Liver (tissue), 3 donors: ENCODE measurements around the gene ZNF735.
"Not testable (repeated sequence)": the region's sequence is repeated elsewhere in the genome, so short reads cannot be mapped to it uniquely, and the experiment has no call there.

Source experiments
- EGR1 ChIP-seq, 2 donors: IDR thresholded peaks; 2 replicates each; pipeline ENCODE4 v1.6.1; 2016 to 2018; ENCODE audit warnings: antibody characterized with exemption in 2 of 2, low read depth in 2 of 2
- GABPA ChIP-seq, 2 donors: IDR thresholded peaks in 1 of 2; conservative IDR thresholded peaks in 1 of 2; 2 replicates each; pipeline ENCODE4 v1.6.1; 2016; ENCODE audit warnings: antibody characterized with exemption in 2 of 2, mild to moderate bottlenecking in 1 of 2, moderate library complexity in 1 of 2
- HNF4A ChIP-seq, 2 donors: conservative IDR thresholded peaks; 2 replicates each; pipeline ENCODE4 v1.6.1; 2016; ENCODE audit warnings: antibody characterized with exemption in 2 of 2, mild to moderate bottlenecking in 2 of 2
- RXRA ChIP-seq, 2 donors: IDR thresholded peaks; 2 replicates each; pipeline ENCODE4 v1.6.1; 2017 to 2018; ENCODE audit warnings: antibody characterized with exemption in 2 of 2, mild to moderate bottlenecking in 1 of 2
- SP1 ChIP-seq: IDR thresholded peaks from 2 replicates; pipeline ENCODE4 v1.6.1; 2018; ENCODE audit warnings: antibody characterized with exemption, mild to moderate bottlenecking
- TAF1 ChIP-seq: conservative IDR thresholded peaks from 2 replicates; pipeline ENCODE4 v1.6.1; 2016; ENCODE audit warnings: antibody characterized with exemption, mild to moderate bottlenecking
- YY1 ChIP-seq: IDR thresholded peaks from 2 replicates; pipeline ENCODE4 v1.6.1; 2016; ENCODE audit warnings: antibody characterized with exemption, mild to moderate bottlenecking
- TF ChIP-seq, protein P1 (sequence below): fragments of 150-350 bp; IDR thresholded peaks from 2 replicates; pipeline ENCODE4 v1.5.1; 2017; ENCODE audit warnings: improper control_type of control experiment, low read depth, low read length; ENCODE audit not compliant: missing input control
- TF ChIP-seq, protein P2 (sequence below): IDR thresholded peaks from 2 replicates; pipeline ENCODE4 v1.6.1; 2016; ENCODE audit warnings: antibody characterized with exemption
- TF ChIP-seq, protein P3 (sequence below): IDR thresholded peaks from 2 replicates; pipeline ENCODE4 v1.6.1; 2016; ENCODE audit warnings: antibody characterized with exemption
- TF ChIP-seq, protein P4 (sequence below): IDR thresholded peaks from 2 replicates; pipeline ENCODE4 v1.6.1; 2016; ENCODE audit warnings: antibody characterized with exemption, mild to moderate bottlenecking
- TF ChIP-seq, protein P5 (sequence below): IDR thresholded peaks from 2 replicates; pipeline ENCODE4 v1.6.1; 2016; ENCODE audit warnings: antibody characterized with exemption
- donor health status: healthy.
- donor health status: healthy.

DNA sequence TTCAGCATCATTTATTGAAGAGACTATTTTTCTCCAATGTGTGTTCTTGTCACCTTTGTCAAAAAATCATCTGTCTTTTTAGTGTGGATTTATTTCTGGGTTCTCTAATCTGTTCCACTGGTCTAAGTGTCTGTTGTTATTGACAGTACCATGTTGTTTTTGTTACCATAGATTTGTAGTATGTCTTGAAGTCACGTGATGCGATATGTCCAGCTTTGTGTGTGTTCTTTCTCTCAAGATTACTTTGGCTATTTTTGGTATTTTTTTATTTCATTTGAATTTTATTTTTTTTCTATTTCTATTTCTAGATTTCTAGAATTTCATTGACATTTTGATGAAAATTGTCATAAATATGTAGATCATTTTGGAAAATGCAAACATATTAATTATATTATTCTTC, 36.0 kb upstream of the ZNF735 start:
- TF ChIP-seq GABPA (IDR thresholded peaks at IDR 0.05 in 1 of 2, conservative IDR thresholded peaks at IDR 0.05 in 1 of 2); RXRA (IDR thresholded peaks at IDR 0.05); HNF4A (conservative IDR thresholded peaks at IDR 0.05); SP1; YY1; TAF1; EGR1 (IDR thresholded peaks at IDR 0.05; ENCODE audit: low read depth in 2 of 2): not testable (repeated sequence)
- TF ChIP-seq, protein P1, sequence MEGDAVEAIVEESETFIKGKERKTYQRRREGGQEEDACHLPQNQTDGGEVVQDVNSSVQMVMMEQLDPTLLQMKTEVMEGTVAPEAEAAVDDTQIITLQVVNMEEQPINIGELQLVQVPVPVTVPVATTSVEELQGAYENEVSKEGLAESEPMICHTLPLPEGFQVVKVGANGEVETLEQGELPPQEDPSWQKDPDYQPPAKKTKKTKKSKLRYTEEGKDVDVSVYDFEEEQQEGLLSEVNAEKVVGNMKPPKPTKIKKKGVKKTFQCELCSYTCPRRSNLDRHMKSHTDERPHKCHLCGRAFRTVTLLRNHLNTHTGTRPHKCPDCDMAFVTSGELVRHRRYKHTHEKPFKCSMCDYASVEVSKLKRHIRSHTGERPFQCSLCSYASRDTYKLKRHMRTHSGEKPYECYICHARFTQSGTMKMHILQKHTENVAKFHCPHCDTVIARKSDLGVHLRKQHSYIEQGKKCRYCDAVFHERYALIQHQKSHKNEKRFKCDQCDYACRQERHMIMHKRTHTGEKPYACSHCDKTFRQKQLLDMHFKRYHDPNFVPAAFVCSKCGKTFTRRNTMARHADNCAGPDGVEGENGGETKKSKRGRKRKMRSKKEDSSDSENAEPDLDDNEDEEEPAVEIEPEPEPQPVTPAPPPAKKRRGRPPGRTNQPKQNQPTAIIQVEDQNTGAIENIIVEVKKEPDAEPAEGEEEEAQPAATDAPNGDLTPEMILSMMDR = not testable (repeated sequence)
- TF ChIP-seq, protein P2, sequence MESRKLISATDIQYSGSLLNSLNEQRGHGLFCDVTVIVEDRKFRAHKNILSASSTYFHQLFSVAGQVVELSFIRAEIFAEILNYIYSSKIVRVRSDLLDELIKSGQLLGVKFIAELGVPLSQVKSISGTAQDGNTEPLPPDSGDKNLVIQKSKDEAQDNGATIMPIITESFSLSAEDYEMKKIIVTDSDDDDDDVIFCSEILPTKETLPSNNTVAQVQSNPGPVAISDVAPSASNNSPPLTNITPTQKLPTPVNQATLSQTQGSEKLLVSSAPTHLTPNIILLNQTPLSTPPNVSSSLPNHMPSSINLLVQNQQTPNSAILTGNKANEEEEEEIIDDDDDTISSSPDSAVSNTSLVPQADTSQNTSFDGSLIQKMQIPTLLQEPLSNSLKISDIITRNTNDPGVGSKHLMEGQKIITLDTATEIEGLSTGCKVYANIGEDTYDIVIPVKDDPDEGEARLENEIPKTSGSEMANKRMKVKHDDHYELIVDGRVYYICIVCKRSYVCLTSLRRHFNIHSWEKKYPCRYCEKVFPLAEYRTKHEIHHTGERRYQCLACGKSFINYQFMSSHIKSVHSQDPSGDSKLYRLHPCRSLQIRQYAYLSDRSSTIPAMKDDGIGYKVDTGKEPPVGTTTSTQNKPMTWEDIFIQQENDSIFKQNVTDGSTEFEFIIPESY = not testable (repeated sequence)
- TF ChIP-seq, protein P3, sequence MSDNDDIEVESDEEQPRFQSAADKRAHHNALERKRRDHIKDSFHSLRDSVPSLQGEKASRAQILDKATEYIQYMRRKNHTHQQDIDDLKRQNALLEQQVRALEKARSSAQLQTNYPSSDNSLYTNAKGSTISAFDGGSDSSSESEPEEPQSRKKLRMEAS = not testable (repeated sequence)
- TF ChIP-seq, protein P4, sequence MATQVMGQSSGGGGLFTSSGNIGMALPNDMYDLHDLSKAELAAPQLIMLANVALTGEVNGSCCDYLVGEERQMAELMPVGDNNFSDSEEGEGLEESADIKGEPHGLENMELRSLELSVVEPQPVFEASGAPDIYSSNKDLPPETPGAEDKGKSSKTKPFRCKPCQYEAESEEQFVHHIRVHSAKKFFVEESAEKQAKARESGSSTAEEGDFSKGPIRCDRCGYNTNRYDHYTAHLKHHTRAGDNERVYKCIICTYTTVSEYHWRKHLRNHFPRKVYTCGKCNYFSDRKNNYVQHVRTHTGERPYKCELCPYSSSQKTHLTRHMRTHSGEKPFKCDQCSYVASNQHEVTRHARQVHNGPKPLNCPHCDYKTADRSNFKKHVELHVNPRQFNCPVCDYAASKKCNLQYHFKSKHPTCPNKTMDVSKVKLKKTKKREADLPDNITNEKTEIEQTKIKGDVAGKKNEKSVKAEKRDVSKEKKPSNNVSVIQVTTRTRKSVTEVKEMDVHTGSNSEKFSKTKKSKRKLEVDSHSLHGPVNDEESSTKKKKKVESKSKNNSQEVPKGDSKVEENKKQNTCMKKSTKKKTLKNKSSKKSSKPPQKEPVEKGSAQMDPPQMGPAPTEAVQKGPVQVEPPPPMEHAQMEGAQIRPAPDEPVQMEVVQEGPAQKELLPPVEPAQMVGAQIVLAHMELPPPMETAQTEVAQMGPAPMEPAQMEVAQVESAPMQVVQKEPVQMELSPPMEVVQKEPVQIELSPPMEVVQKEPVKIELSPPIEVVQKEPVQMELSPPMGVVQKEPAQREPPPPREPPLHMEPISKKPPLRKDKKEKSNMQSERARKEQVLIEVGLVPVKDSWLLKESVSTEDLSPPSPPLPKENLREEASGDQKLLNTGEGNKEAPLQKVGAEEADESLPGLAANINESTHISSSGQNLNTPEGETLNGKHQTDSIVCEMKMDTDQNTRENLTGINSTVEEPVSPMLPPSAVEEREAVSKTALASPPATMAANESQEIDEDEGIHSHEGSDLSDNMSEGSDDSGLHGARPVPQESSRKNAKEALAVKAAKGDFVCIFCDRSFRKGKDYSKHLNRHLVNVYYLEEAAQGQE = not testable (repeated sequence)
- TF ChIP-seq, protein P5, sequence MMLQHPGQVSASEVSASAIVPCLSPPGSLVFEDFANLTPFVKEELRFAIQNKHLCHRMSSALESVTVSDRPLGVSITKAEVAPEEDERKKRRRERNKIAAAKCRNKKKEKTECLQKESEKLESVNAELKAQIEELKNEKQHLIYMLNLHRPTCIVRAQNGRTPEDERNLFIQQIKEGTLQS = not testable (repeated sequence)
